Measurements from ENCODE around the gene TP53.

Gene TP53

GRCh38 chr17:7706631-7707354, 19.5 kb upstream of the TP53 start:
- no peak for TF ChIP-seq CTCF (IDR thresholded peaks at IDR 0.05; ENCODE audit: control insufficient read depth, extremely low read depth, insufficient read depth)
- H3K4me3 ChIP-seq (ENCODE audit: low read depth, low read length), result no peak overlapping the region

GRCh38 chr17:7705269-7706255, 18.3 kb upstream of the TP53 start:
- no peak for DNase-seq (ENCODE audit: low read depth)
- TF ChIP-seq CTCF (IDR thresholded peaks at IDR 0.05; ENCODE audit: control insufficient read depth, extremely low read depth, insufficient read depth), result no peak
- H3K4me3 ChIP-seq (ENCODE audit: low read depth, low read length), result peak overlapping the region; percentile 44

More at GRCh38 chr17:7706631-7707354, 19.5 kb upstream of the TP53 start:
- no peak for DNase-seq (ENCODE audit: low read depth)

- H3K4me3 ChIP-seq (ENCODE audit: low read depth, low read length), result peak within 1 kb of the TSS; percentile 44
- no peak for DNase-seq (ENCODE audit: low read depth)
- no peak for TF ChIP-seq CTCF (IDR thresholded peaks at IDR 0.05; ENCODE audit: control insufficient read depth, extremely low read depth, insufficient read depth)
Measured at GRCh38 chr17:7704601-7705268, 17.4 kb upstream of the TP53 start, which contains the start of gene EFNB3. Gene EFNB3 (plus strand): TSS chr17:7705202. CDS start chr17:7705599, 397 bp downstream.

GRCh38 chr17:7703584-7704479, 16.5 kb upstream of the TP53 start:
- DNase-seq (ENCODE audit: low read depth), result no peak
- H3K4me3 ChIP-seq (ENCODE audit: low read depth, low read length), result peak overlapping the region; percentile 44

GRCh38 chr17:7702776-7703175, 15.5 kb upstream of the TP53 start:
- TF ChIP-seq CTCF (IDR thresholded peaks at IDR 0.05; ENCODE audit: control insufficient read depth, extremely low read depth, insufficient read depth), result no peak
- DNase-seq (ENCODE audit: low read depth), result no peak
- H3K4me3 ChIP-seq (ENCODE audit: low read depth, low read length), result no peak overlapping the region

More at GRCh38 chr17:7703584-7704479, 16.5 kb upstream of the TP53 start:
- TF ChIP-seq CTCF (IDR thresholded peaks at IDR 0.05; ENCODE audit: control insufficient read depth, extremely low read depth, insufficient read depth), result no peak

GRCh38 chr17:7701681-7702080, 14.4 kb upstream of the TP53 start:
- no peak for TF ChIP-seq CTCF (IDR thresholded peaks at IDR 0.05; ENCODE audit: control insufficient read depth, extremely low read depth, insufficient read depth)
- H3K4me3 ChIP-seq (ENCODE audit: low read depth, low read length), result no peak overlapping the region
- DNase-seq (ENCODE audit: low read depth), result no peak

Data from LNCaP clone FGC (cell line).